CD4-positive, alpha-beta T cell (primary cell): ENCODE data around the gene LMO7. TPM values are rescaled to one million over a fixed set of nuclear protein-coding genes. Genes with fewer than 3 reads are reported as not detected.

Experiments
- ATAC-seq: fragments of 200-7000 bp; cut with Tn5 transposase; one replicate; pipeline ENCODE4 v1.10.0; 2022; ENCODE audit warnings: mild to moderate bottlenecking; ENCODE audit not compliant: poor library complexity
- CTCF ChIA-PET: fragments of 350-600 bp; sonication (Branson Sonifier 250); formaldehyde crosslinking; loops from one replicate; lab custom pipeline; 2021; ENCODE audit warnings: antibody characterized with exemption, inconsistent platforms; lab: Charles Lee
- POLR2A ChIA-PET: fragments of 350-600 bp; sonication (Branson Sonifier 250); formaldehyde crosslinking; loops from one replicate; lab custom pipeline; 2021; ENCODE audit warnings: antibody characterized with exemption, inconsistent platforms; lab: Charles Lee
- DNase-seq, 14 experiments: peaks; one replicate each; pipeline ENCODE4 v3.0.0-alpha.2; 2013 to 2020; ENCODE audit warnings: mixed read lengths in 2 of 14
- H3K27ac ChIP-seq, 2 donors: one replicate each; pipeline versions ENCODE4 v1.5.1 to v1.7.0; 2013; ENCODE audit warnings: low read length in 2 of 2, low read depth in 1 of 2, mild to moderate bottlenecking in 1 of 2
- H3K27me3 ChIP-seq, 2 experiments: 1 replicate in 1 of 2; 2 replicates in 1 of 2; pipeline versions ENCODE4 v1.6.1 to v1.7.0; 2013; ENCODE audit warnings: low read length in 2 of 2, control low read depth in 1 of 2, mild to moderate bottlenecking in 1 of 2, moderate library complexity in 1 of 2; ENCODE audit not compliant: insufficient read depth in 2 of 2, control insufficient read depth in 1 of 2
- H3K36me3 ChIP-seq: one replicate; pipeline ENCODE4 v1.6.1; 2013; ENCODE audit warnings: low read length, control low read depth; ENCODE audit not compliant: insufficient read depth
- H3K4me1 ChIP-seq: one replicate; pipeline ENCODE4 v1.6.1; 2013; ENCODE audit warnings: low read length, control low read depth; ENCODE audit not compliant: insufficient read depth
- H3K4me3 ChIP-seq: one replicate; pipeline ENCODE4 v1.5.1; 2013; ENCODE audit warnings: mild to moderate bottlenecking, low read length, moderate library complexity
- H3K9me3 ChIP-seq, 2 experiments: 1 replicate in 1 of 2; 2 replicates in 1 of 2; pipeline versions ENCODE4 v1.6.1 to v1.7.0; 2013; ENCODE audit warnings: low read length in 2 of 2, mild to moderate bottlenecking in 2 of 2, control low read depth in 1 of 2, moderate library complexity in 1 of 2; ENCODE audit not compliant: control insufficient read depth in 1 of 2, insufficient read depth in 1 of 2
- H3K27ac Mint-ChIP-seq: one replicate; pipeline ENCODE4 v1.8.0; 2020; ENCODE audit warnings: mixed read lengths
- H3K27me3 Mint-ChIP-seq: one replicate; pipeline ENCODE4 v1.8.0; 2021; ENCODE audit warnings: mixed read lengths
- H3K36me3 Mint-ChIP-seq: one replicate; pipeline ENCODE4 v1.8.0; 2021; ENCODE audit warnings: low read depth, mixed read lengths
- H3K4me1 Mint-ChIP-seq: one replicate; pipeline ENCODE4 v1.8.0; 2021; ENCODE audit warnings: low read depth, mixed read lengths
- H3K4me3 Mint-ChIP-seq: one replicate; pipeline ENCODE4 v1.8.0; 2020; ENCODE audit warnings: mild to moderate bottlenecking, mixed read lengths
- H3K9me3 Mint-ChIP-seq: one replicate; pipeline ENCODE4 v1.8.0; 2020; ENCODE audit warnings: mixed read lengths
- CTCF ChIP-seq: fragments of 200-600 bp; IDR thresholded peaks from one replicate; pipeline ENCODE4 v1.8.0; 2022; ENCODE audit warnings: antibody characterized with exemption, mild to moderate bottlenecking
- intact Hi-C, 2 experiments: fragments of 100-400 bp; cut with DNase I in 1 of 2; cut with micrococcal nuclease in 1 of 2; formaldehyde crosslinking; loops; one replicate each; pipeline versions ENCODE4 v1.15.1 to v1.9.0; 2023 to 2025; cut with DNase I, micrococcal nuclease
- total RNA-seq, 174 experiments: library from RNA in 2 of 174; stranded (reverse) in 2 of 174; gene quantifications; one replicate each; pipeline ENCODE4 v1.2.3 and lab custom pipeline; 2021 to 2026

The LMO7 gene
- total RNA-seq, 2 experiments from 2014 or later: 35.2 to 36.3 TPM

DNA sequence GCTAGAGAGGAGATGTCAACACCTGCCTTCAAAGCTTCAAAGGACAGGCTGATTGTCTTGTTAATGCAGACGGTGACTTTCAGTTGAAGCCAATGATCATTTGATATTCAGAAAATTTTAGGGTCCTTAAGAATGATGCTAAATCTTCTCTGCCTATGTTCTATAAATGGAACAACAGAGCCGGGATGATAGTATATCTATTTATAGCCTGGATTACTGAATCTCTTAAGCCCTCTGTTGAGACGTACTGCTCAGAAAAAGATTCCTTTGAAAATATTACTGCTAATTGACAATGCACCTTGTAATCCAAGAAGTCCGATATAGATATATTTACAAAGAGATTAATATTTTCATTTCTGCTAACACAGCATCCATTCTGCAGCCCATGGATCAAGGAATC, 35.8 kb upstream of the LMO7 start:
- Mint-ChIP-seq H3K27me3 (no peaks in the 10 kb centered on the region), H3K9me3 (no peaks in the 10 kb centered on the region), H3K4me1 (no peaks in the 10 kb centered on the region), H3K36me3 (peaks cover 69% of the 10 kb centered on the region), H3K4me3 (no peak overlapping the region), H3K27ac (no peak overlapping the region)
- ATAC-seq: no peak
- Histone ChIP-seq H3K4me1 (no peaks in the 10 kb centered on the region), H3K9me3 (no peaks in the 10 kb centered on the region), H3K4me3 (no peak overlapping the region), H3K27ac (no peak overlapping the region), H3K36me3 (peaks cover 19% of the 10 kb centered on the region), H3K27me3 (no peaks in the 10 kb centered on the region)
- DNase-seq: no peak
- intact Hi-C loops: no loop called here
- ChIA-PET CTCF (no interaction called here), POLR2A (no interaction called here)
- TF ChIP-seq CTCF: no peak

DNA sequence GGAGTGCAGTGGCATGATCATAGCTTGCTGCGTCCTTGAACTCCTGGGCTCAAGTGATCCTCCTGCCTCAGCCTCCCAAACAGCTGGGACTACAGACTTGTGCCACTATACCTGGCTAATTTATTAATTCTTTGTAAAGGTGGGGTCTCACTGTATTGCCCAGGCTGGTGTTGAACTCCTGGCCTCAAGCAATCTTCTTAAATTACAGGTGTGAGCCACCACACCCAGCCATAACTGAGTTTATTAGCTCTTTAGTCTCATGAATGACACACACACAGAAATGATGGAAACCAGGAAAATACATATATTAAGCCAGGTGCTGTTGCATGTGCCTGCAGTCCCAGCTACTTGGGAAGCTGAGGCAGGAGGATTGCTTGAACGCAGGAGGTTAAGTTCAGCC, 33.1 kb upstream of the LMO7 start:
- H3K27ac Mint-ChIP-seq: no peak overlapping the region
- H3K27me3 Mint-ChIP-seq: no peaks in the 10 kb centered on the region
- peaks cover 64% of the 10 kb centered on the region for H3K36me3 Mint-ChIP-seq
- H3K27me3 ChIP-seq: no peaks in the 10 kb centered on the region
- no peak for TF ChIP-seq CTCF
- no peak overlapping the region for H3K4me3 Mint-ChIP-seq
- H3K9me3 Mint-ChIP-seq: no peaks in the 10 kb centered on the region
- H3K4me1 ChIP-seq: no peaks in the 10 kb centered on the region
- H3K9me3 ChIP-seq: no peaks in the 10 kb centered on the region
- no peak overlapping the region for H3K4me3 ChIP-seq
- peaks cover 11% of the 10 kb centered on the region for H3K36me3 ChIP-seq
- ATAC-seq: no peak
- DNase-seq: no peak
- no peaks in the 10 kb centered on the region for H3K4me1 Mint-ChIP-seq
- CTCF ChIA-PET: no interaction called here
- no peak overlapping the region for H3K27ac ChIP-seq
- POLR2A ChIA-PET: no interaction called here
- intact Hi-C loops: no loop called here

GRCh38 chr13:75607447-75607846, 28.7 kb upstream of the LMO7 start:
- no peak overlapping the region for H3K27ac Mint-ChIP-seq
- intact Hi-C loops: no loop called here
- Histone ChIP-seq H3K4me3 (no peak overlapping the region), H3K27me3 (no peaks in the 10 kb centered on the region), H3K36me3 (no peaks in the 10 kb centered on the region), H3K9me3 (no peaks in the 10 kb centered on the region), H3K27ac (no peak overlapping the region), H3K4me1 (no peaks in the 10 kb centered on the region)
- ChIA-PET POLR2A (no interaction called here), CTCF (no interaction called here)
- H3K27me3 Mint-ChIP-seq: no peaks in the 10 kb centered on the region
- no peak for DNase-seq
- no peak overlapping the region for H3K4me3 Mint-ChIP-seq
- H3K4me1 Mint-ChIP-seq: no peaks in the 10 kb centered on the region
- no peak for TF ChIP-seq CTCF
- peaks cover 41% of the 10 kb centered on the region for H3K36me3 Mint-ChIP-seq
- no peaks in the 10 kb centered on the region for H3K9me3 Mint-ChIP-seq
- no peak for ATAC-seq
